GM19023 (cell line): ENCODE data around the gene ADAD1.
"Not testable (repeated sequence)": the region's sequence is repeated elsewhere in the genome, so short reads cannot be mapped to it uniquely, and the experiment has no call there.

Experiments used
- ATAC-seq: cut with Tn5 transposase; IDR thresholded peaks from one replicate; pipeline ENCODE4 v1.9.1; 2021; ENCODE audit warnings: mild to moderate bottlenecking, moderate library complexity; ENCODE audit not compliant: unreplicated experiment

ADAD1 gene

DNA sequence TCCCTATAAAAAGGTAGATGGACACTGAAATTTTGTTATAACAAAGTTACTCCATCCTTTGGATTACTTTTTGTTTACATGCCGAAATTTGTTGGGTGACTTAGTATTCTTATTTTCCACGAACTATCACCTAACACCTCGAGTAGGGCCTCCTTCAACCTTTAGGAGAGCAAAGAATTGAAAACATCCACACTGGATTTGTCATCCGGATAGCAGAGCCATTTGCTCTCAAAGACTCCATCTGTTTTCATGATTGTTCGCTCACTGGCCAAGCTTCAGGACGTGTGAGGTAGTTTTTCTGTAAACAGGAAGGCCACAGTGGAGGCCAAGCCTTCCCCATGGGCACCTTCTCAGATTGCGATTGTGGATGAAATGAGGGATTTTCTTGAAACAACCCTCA, at the start of gene ADAD1:
Gene ADAD1 (plus strand): TSS at position 301 of the 400 bp plus-strand sequence. CDS start 1,059 bp downstream, outside the sequence.
- ATAC-seq, result no peak

DNA sequence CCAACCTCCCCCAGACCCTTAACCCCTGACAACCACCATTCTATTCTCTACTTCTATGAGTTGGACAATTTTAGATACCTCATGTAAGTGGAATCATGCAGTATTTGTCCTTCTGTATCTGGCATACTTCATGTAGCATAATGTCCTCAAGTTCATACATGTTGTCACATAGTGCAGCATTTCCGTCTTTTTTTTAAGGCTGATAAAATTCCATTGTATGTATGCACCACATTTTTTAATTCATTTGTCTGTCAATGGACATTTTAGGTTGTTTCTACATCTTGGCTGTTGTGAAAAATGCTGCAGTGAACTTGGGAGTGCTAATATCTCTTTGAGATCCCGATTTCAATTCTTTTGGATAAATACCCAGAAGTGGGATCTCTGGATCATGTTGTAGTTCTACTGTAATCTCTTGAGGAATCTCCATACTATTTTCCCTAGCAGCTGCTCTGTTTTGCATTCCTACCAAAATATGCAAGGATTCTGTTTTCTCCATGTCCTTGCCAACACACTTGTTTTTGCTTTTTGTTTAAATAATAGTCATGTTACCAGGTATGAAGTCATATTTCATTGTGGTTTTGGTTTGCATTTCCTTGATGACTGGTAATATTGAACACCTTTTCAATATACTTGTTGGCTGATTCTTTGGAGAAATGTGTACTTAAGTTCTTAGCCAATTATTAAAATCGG, 48.8 kb upstream of the ADAD1 start:
- ATAC-seq, result no peak

DNA sequence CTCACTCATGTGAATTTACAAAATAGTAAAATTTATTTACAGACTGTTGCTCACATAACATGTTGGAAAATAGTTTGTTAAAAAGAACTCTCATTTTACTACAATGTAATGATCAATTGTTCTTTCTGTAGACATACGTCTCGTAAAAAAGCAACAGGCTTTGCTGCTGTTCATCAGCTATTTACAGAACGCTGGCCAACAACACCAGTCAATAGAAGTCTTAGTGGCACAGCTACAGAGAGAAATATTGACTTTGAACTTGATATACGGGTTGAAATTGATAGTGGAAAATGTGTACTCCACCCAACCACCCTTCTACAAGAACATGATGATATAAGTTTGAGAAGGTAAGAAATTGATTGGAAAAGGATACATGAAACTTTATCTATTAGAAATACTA, 47.6 kb upstream of the ADAD1 start:
- no peak for ATAC-seq

DNA sequence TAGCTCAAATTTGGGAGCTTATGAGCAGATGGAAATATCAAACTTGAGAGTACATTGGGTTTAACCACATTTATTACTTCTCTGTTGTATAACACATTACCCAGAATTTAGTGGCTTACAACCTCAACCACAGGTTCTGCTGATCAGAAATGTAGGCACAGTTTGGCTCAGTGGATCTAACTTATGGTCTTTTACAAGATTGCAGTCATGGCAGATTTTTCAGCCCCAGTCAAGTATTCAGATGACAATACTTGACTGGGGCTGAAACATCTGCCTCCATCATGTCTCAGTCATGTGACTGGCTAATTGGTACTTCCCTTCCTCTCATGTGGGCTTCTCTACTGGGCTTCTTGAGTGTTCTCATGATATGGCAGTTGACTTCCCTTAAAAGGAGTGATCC, 44.0 kb upstream of the ADAD1 start:
- no peak for ATAC-seq

DNA sequence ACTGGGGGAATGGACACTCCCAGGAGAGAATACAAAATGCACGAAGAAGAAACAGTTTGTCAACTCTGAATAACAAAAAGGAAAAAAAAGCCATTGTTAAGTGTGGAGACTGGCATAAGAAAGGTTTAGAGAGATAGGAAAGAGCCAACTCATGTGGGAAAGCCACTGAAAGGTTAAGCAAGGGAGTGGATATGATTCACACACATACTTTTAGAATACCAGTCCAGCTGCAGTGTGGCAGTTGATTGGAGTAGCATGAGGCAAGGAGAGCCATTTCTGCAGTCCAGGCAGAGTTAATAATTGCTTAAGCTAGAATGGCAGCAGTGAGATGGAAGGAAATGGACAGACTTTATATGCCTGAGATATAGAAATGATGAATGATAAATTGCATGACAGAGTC, 36.9 kb upstream of the ADAD1 start:
- no peak for ATAC-seq

DNA sequence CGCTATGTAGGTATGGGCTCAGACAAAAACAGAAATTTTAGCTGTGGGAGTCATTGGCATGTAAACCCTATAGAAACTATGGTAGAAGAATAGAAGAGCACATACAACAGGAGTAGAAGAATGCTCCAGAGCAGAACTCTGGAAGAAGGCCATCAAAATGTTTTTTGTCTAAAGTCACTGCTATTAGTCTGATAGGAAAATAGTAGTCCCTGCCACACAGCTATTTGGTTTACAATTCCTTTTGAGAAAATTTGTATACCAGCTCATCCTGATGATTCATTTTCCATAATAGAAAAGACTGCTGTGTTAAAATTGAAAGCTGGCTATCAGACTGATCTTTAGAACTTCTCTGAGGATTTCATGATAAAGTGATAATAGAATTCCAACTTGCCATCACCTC, 32.8 kb upstream of the ADAD1 start:
- ATAC-seq, result no peak

- ATAC-seq, result no peak
Observed at GRCh38 chr4:122346503-122346902, 32.3 kb upstream of the ADAD1 start.

DNA sequence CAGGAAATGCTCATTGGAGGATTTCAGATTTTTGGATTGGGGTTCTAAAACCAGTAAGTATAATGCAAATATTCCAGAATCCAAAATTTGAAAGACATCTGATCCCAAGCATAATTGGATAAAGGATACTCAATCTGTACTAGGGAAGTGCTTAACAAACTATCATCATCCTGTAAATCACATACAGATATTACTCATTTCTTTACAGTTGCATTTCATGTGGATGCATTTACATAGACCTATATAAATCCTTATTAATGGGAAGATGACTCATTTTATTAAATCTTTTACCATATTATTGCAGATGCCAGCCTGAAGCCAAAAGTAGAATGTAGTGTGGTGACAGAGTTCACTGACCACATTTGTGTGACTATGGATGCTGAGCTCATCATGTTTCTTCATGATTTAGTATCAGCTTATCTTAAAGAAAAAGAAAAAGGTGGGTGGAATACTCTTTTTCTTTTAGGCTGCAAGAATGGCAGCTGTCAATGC, 22.4 kb upstream of the ADAD1 start:
- ATAC-seq, result no peak

- ATAC-seq, result no peak
Observed at GRCh38 chr4:122360754-122361153, 18.1 kb upstream of the ADAD1 start.

- ATAC-seq, result no peak
Observed at GRCh38 chr4:122364700-122365404, 14.0 kb upstream of the ADAD1 start.

GRCh38 chr4:122368786-122369185, 10.0 kb upstream of the ADAD1 start:
- not testable (repeated sequence) for ATAC-seq

GRCh38 chr4:122377352-122377751, 1.5 kb upstream of the ADAD1 start:
- ATAC-seq, result no peak

DNA sequence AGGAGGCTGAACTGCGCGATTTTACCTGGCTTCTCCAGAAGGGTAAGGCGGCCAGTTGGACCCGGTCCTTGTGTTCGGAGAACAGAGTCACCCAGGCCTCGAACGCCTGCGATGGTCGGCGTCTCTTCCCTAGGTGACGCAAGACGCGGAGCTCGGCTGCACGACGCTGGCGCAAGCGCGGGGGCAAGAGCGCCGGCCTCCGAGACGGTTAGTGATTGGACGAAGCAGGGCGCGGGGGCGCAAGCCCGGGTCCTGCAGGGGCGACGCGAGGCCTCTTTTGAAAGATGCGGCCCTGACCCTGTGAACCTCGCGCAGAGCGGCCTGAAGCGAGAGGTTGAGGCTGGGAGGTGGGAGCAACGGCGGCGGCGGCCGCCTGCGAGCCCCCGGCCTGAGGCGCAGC, 428 bp downstream of the ADAD1 start:
- ATAC-seq, result no peak

DNA sequence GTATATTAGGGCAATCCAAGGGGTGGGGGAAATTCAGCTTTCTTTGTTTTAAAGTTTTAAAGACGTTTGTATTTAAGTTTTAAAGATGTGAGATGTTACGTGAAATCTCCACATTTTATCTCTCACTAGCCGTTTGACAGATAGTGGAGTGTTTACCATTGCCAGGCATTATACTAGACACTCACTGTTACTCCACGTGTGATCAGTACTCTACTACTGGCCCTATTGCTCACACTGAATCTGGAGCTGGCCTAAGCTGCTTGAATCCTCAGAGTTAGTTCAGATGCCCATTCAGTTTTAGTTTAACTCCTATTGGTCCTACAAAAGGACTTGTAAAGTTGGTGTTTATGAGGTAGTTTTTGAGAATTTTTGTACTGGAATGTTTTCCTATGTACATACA, 4.5 kb downstream of the ADAD1 start:
- no peak for ATAC-seq

DNA sequence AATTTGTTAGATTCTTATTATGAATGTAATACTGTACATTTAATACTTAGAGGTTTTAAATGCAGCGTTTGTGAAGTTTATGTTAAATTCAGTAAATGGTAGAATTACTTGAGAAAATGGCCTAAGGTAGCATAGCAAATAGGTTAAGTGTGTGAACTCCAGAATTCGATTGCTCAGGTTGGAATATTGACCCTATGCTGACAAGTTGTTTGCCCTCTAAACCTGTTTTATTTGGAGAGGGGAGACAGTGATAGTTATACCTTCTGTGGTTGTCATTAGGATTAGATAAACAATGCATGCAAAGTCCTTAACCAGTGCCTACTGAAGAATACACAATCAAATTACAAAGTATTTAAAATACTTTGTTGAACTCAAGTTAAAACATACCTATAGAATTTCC, 5.4 kb downstream of the ADAD1 start:
- no peak for ATAC-seq

DNA sequence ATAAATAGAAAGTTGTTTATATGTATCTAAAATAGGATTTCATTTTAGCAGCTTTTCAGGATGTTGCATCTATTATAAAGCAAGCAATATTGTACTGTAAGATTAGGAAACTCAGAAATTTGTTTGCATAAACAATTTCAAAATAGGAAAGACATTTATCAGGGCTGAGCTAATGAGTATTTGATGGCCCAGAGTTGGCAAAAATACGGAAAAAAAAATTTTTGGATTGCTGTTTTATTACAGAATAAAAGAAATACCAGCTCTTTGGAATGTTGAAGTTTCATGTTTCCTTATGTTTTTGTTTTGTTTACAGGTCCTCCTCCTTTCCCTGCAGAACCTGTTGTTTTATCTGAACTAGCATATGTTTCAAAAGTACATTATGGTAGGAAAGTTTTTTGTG, 14.5 kb downstream of the ADAD1 start:
- no peak for ATAC-seq

- ATAC-seq, result no peak
Observed at GRCh38 chr4:122403861-122404260, 25.1 kb downstream of the ADAD1 start.

- no peak for ATAC-seq
Observed at GRCh38 chr4:122412547-122412946, 33.7 kb downstream of the ADAD1 start.

GRCh38 chr4:122423246-122423645, 44.4 kb downstream of the ADAD1 start:
- no peak for ATAC-seq

DNA sequence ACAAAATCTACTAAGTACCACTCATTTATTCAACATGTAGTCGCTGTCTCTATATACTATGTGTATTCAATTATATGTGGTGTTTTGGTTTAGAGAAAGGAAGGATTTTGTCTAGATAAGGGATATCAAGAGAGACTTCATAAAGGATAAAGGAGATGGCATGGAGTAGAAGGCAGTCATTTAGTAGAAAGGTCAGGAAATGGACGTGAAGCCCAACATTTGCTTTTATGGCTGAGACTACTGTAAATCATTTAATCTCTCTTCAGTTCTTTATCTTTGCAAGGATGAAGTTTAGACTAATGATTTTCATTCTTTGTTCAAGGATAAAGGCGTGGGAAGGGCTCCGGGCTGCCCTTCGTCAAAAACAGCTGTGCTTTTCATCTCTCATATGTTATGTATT, 52.5 kb downstream of the ADAD1 start:
- ATAC-seq, result no peak

DNA sequence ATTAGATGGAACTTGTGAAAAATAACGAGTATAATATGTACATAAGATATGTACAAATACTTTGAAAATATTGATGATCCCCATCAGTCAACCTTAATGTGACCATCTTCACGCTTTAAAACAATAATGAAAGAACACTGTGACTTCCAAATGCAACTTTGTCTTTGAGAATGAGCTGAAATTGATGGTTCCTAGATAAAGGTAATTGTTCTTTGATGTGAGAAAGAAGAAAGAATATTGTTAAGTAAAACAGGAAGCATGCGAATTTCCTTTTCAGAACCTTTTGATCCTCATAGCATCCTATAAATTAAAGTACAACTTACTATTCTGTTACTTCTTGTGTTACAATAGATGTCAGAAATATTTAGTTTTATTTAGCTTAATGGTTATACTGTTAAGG, 55.5 kb downstream of the ADAD1 start:
- no peak for ATAC-seq

DNA sequence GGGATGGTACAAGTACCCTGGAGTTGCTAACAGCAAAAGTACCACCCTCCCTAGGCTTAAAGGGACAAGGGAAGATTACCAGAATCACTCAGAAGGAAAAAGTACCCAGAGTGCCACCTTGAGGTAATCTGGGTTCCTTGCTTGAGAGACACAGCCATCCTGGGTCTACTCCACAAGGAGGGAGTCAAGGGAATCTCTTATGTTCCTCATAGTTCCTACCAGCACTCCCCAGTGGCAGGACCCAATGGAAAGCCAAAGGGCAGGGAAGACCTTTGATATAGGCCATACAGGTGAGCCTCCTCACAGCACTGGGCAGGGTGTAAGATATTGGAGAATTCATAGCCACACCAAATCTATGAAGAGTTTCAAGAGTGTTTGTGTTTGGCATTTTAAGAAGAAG, 72.0 kb downstream of the ADAD1 start:
- ATAC-seq, result no peak
